22Rv1 (cell line): ENCODE results near the gene FAT2.

ENCODE experiments used
- H3K27ac ChIP-seq: fragments of 450-650 bp; 2 replicates; pipeline ENCODE4 v1.5.1; 2017
- CTCF ChIP-seq: fragments of 450-650 bp; IDR thresholded peaks from 2 replicates; pipeline ENCODE4 v1.5.1; 2017; ENCODE audit warnings: mild to moderate bottlenecking
- ZFX ChIP-seq: fragments of 450-650 bp; IDR thresholded peaks from 2 replicates; pipeline ENCODE4 v1.6.1; 2017; ENCODE audit warnings: antibody characterized with exemption, borderline replicate concordance

Gene FAT2

DNA sequence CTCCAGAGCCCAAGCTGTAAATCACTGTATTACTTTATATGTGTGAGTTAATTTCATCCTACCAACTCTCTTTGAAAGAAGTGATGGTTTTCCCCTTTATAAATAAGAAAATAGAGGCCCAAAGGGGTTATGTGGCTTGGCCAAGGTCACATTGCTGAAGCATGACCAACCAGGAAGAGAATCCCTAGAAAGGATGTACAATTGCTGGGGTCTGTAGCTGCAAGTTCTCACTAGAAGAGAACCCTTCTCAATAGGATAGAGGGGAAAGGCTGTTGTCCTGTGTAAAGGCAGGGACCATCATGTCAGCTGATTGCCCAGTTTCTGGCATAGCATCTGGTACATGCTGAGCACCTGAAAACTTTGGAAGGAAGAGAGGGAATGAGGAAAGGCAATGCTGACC lies 39.0 kb upstream of the FAT2 start:
- no peak for TF ChIP-seq CTCF
- TF ChIP-seq ZFX = no peak

GRCh38 chr5:151628112-151628823 lies 37.1 kb upstream of the FAT2 start:
- TF ChIP-seq ZFX (no peak), CTCF (no peak)
- no peak overlapping the region for H3K27ac ChIP-seq

More for the DNA sequence above, 39.0 kb upstream of the FAT2 start:
- no peak overlapping the region for H3K27ac ChIP-seq

DNA sequence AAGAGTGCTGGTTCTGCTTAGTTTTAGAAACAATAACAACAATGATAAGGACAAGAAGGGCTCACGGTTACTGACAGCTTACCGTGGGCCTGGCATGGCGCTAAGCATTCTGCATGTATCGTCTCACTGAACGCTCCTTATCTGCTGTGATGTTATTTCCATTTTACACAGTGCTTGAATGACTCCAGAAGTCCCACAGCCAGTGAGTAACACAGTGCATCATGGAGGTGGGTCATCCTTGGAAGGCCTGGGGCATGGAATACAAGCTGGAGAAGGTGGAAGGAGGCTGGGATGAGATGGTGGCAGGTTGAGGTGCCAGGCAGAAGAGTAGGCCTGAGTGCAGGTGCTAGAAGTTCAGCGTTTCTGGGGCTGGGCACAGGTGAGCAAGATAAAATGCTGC lies 36.5 kb upstream of the FAT2 start:
- H3K27ac ChIP-seq = no peak overlapping the region
- TF ChIP-seq CTCF (no peak), ZFX (no peak)

DNA sequence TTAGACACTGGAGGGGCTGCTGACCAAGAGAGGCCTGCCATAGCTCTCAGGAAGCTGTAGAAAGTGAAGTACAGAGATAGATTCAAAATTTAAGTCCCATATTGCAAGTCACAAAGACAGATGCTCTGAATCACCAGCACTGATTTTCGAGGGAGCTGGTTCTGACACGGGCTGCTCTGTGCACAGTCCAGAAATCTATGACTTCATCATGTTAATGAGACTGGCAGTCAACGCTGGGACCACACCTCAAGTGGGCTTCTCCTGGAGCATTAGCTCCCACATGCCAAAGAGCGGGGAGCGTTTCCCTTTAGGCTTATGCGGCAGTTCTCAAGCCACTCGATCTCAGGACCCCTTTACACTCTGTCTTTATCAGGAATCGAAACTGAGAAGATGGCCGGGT lies 34.2 kb upstream of the FAT2 start:
- no peak for TF ChIP-seq ZFX
- TF ChIP-seq CTCF = no peak
- H3K27ac ChIP-seq = no peak overlapping the region

DNA sequence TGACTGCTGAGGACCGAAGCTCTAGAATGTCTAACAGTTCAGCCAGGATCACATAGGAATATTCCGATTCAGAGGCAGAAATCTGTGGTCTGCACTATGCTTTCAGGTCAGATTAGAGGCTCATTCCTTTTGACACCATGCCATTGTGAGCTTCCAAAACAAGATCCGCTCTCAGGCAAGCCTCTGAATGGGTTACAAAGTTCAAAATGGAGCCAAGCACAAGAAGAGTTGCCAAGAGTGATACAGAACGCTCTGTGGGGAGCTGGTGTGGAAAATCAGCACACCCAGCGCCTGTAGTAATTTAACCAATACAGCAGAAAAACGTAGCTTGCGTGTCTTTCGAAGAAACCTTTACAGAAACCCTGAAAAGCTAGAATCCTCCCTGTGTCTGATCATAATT lies 33.3 kb upstream of the FAT2 start:
- H3K27ac ChIP-seq = no peak overlapping the region
- TF ChIP-seq ZFX = no peak
- TF ChIP-seq CTCF = no peak

DNA sequence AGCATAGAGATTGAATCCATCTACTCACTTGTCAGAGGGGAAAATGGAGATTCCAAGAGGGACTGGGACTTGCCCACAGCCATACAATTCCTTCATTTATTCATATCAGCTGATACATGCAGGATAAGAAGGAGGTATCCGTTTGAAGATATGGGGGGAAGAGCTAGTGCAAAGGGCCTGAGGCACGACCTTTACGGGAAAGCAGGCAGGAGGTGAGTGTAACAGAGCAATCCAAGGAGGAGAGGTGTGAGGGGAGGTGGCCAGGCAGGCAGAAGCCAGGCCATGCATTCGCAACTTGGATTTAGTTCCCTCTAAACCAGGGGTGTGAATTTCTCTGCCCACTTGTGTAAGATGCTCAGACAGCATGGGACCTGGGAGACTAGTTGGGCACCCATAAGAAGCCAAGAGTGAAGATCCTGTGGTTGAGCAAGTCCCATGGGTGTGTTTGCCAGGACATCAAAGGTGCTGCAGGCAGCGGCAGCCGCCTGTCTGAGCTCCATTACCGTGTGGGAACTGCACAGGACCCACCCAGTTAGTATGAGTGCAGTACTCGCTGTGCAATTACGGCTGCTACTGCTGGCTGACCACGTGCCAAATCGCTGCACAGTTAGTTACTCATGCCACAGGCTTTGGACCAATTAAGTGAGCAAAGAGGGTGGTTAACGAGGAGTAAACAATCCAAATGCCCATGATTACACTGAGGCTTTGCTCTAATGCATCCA lies 31.4 kb upstream of the FAT2 start:
- no peak for TF ChIP-seq ZFX
- no peak for TF ChIP-seq CTCF

GRCh38 chr5:151620461-151620840 lies 29.3 kb upstream of the FAT2 start:
- TF ChIP-seq ZFX (no peak), CTCF (no peak)

More for the DNA sequence above, 31.4 kb upstream of the FAT2 start:
- H3K27ac ChIP-seq = no peak overlapping the region

More at GRCh38 chr5:151620461-151620840, 29.3 kb upstream of the FAT2 start:
- no peak overlapping the region for H3K27ac ChIP-seq
